ENCODE measurements around the gene ZDHHC8.

GRCh38 chr22:20178915-20179227 is 47.3 kb downstream of the ZDHHC8 start:
- no peak for TF ChIP-seq CTCF (IDR thresholded peaks at IDR 0.05)
- TF ChIP-seq POLR2A (IDR thresholded peaks at IDR 0.05): no peak
